GM23248 (cell line): ENCODE data around the gene CALD1.

ENCODE experiments used
- EZH2 ChIP-seq: fragments of 200-600 bp; sonication (generic); IDR thresholded peaks from 2 replicates; pipeline ENCODE4 v1.6.1; 2018; ENCODE audit warnings: antibody characterized with exemption, mild to moderate bottlenecking; ENCODE audit not compliant: insufficient read depth, poor library complexity, severe bottlenecking
- EZH2phosphoT487 ChIP-seq: fragments of 200-600 bp; sonication (generic); IDR thresholded peaks from 2 replicates; pipeline ENCODE4 v1.6.1; 2018; ENCODE audit warnings: antibody characterized with exemption, moderate library complexity, mild to moderate bottlenecking, low read depth; ENCODE audit not compliant: insufficient read depth

- TF ChIP-seq EZH2 (no peak), EZH2phosphoT487 (no peak)
Measured at GRCh38 chr7:134935701-134936100, 156.3 kb downstream of the CALD1 start.
